HepG2 (cell line): ENCODE results near the gene XPC.

Experiments used
- JUND ChIP-seq: sonication (generic); formaldehyde crosslinking; IDR thresholded peaks from 2 replicates; pipeline ENCODE4 v1.8.0; 2022; ENCODE audit warnings: mild to moderate bottlenecking, missing genetic modification reagents
- KDM5B ChIP-seq: sonication (generic); formaldehyde crosslinking; IDR thresholded peaks from 2 replicates; pipeline ENCODE4 v1.4.0; 2020; ENCODE audit warnings: missing genetic modification reagents, mild to moderate bottlenecking, borderline replicate concordance
- POLR2AphosphoS5 ChIP-seq: IDR thresholded peaks from 2 replicates; pipeline ENCODE4 v1.6.1; 2012; ENCODE audit warnings: low read depth, low read length
- SMAD1 ChIP-seq: sonication (generic); formaldehyde crosslinking; IDR thresholded peaks from 2 replicates; pipeline ENCODE4 v1.4.0; 2020; ENCODE audit warnings: missing genetic modification reagents, low read depth, mild to moderate bottlenecking, borderline replicate concordance
- TAF1 ChIP-seq: sonication (generic); formaldehyde crosslinking; IDR thresholded peaks from 2 replicates; pipeline ENCODE4 v1.4.0; 2020; ENCODE audit warnings: missing genetic modification reagents
- TF ChIP-seq, protein P1 (sequence below): sonication (generic); formaldehyde crosslinking; IDR thresholded peaks from 2 replicates; pipeline ENCODE4 v1.4.0; 2020; ENCODE audit warnings: missing genetic modification reagents

DNA sequence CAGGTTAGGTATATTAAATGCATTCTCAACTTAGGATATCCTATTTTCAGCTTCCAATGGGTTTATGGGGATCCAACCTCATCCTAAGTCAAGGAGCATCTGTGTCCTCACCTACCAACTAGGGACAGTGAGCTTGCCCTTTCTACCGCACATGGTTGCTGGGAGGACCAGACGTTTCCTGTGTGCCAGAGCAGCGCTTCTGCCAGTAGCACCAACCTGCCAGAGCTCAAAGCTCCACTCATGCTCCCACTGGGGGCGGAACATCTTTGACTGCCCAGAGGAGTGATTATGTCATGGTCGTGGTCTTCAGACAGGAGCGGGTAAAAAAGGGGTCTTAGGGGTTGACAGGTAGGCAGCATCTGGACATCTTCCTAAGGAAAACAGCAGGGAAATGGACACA lies 24.7 kb downstream of the XPC start:
- TF ChIP-seq SMAD1 (CRISPR knock-in tag) (no peak), TAF1 (no peak), KDM5B (CRISPR knock-in tag) (no peak), POLR2AphosphoS5 (no peak), JUND (CRISPR knock-in tag) (no peak)
- TF ChIP-seq, protein P1, sequence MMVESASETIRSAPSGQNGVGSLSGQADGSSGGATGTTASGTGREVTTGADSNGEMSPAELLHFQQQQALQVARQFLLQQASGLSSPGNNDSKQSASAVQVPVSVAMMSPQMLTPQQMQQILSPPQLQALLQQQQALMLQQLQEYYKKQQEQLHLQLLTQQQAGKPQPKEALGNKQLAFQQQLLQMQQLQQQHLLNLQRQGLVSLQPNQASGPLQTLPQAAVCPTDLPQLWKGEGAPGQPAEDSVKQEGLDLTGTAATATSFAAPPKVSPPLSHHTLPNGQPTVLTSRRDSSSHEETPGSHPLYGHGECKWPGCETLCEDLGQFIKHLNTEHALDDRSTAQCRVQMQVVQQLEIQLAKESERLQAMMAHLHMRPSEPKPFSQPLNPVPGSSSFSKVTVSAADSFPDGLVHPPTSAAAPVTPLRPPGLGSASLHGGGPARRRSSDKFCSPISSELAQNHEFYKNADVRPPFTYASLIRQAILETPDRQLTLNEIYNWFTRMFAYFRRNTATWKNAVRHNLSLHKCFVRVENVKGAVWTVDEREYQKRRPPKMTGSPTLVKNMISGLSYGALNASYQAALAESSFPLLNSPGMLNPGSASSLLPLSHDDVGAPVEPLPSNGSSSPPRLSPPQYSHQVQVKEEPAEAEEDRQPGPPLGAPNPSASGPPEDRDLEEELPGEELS (CRISPR knock-in tag): no peak
